Measurements from ENCODE around the gene EEF1AKMT1.
"Not testable (repeated sequence)": the region's sequence is repeated elsewhere in the genome, so short reads cannot be mapped to it uniquely, and the experiment has no call there.

Gene EEF1AKMT1

DNA sequence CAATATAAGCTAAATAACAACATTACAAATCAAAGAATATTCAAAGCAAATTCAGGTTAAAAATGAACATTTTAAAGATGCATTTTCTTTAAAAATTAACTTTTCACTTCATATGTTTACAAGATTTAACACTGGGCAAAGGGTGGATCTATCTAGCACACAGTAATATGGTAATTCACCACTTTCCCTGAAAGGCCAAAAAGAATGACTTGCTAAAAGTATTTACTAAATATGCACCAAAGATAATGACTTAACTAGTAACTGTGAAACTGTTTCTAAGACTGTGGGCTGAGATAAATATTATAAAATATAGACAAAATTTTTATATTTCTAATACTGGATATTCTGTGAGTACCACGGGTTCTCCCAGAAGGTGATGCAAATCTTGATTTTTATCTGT lies 4.5 kb upstream of the EEF1AKMT1 start:
- DNase-seq (ENCODE audit: low read depth in 3 of 3, low spot score in 1 of 3), result no peak

- DNase-seq (ENCODE audit: low read depth in 3 of 3, low spot score in 1 of 3), result no peak
Observed at GRCh38 chr13:20776751-20777150, 3.0 kb upstream of the EEF1AKMT1 start.

DNA sequence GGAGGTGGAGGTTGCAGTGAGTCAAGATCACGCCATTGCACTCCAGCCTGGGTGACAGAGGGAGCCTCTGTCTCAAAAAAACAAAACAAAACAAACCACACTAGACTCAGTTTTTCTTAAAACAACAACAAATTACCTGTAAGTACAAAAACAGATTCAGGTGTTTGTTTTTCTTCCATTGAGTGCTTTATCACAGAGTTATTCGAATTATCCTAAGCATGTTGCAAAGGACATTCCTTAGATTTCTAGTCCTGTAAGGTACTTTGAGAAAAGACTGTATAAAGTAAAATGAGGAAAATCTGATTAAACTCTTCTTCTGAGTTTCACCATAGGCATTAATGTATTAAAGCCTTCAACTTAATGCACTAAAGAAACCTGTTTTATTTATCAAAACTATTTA lies 2.2 kb upstream of the EEF1AKMT1 start:
- no peak for DNase-seq (ENCODE audit: low read depth in 3 of 3, low spot score in 1 of 3)

DNA sequence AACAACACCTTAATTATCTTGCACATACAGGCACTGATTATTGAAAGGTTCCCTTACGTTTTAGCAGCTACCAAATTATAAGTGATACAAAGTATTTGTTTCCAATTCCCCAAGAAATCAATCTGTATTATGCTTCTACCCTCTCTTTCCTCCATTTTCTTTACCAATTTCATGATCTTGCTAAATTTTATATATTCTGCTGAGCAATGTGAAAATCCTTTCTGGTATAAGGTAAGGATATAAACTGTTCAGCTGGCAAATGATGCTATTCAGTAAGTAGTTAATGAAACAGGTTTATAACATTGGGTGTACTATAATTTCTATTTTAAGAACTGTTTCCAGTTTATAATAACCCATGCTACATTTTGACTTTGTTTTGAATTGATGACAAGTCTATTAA lies 985 bp upstream of the EEF1AKMT1 start:
- no peak for DNase-seq (ENCODE audit: low read depth in 3 of 3, low spot score in 1 of 3)

GRCh38 chr13:20772401-20773131 lies 1.2 kb downstream of the EEF1AKMT1 start:
- no peak for DNase-seq (ENCODE audit: low read depth in 3 of 3, low spot score in 1 of 3)

GRCh38 chr13:20769834-20770233 lies 3.9 kb downstream of the EEF1AKMT1 start:
- DNase-seq (ENCODE audit: low read depth in 3 of 3, low spot score in 1 of 3), result no peak

DNA sequence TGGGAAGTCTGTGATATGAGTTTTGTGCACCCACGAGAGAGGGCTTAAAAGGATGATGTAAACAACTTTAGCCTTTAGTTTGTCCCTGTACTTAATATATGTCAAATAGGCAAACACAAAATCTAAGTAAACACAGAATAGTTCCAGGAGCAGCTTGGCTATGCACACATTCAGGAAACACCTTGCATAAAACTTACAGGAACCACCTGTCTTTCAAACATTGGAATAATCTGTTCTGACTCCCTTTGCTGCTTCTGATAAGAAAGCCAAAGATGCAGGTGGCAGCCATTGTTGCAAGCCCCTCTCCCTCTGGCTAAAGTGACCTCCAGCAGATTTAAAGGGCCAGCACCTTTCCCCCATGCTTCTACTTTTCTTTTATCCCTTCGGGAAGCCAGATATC lies 4.7 kb downstream of the EEF1AKMT1 start:
- no peak for DNase-seq (ENCODE audit: low read depth in 3 of 3, low spot score in 1 of 3)

GRCh38 chr13:20767309-20767943 lies 6.3 kb downstream of the EEF1AKMT1 start:
- no peak for DNase-seq (ENCODE audit: low read depth in 3 of 3, low spot score in 1 of 3)

- no peak for DNase-seq (ENCODE audit: low read depth in 3 of 3, low spot score in 1 of 3)
Observed at GRCh38 chr13:20760872-20761271, 12.9 kb downstream of the EEF1AKMT1 start.

GRCh38 chr13:20754009-20754408 lies 19.8 kb downstream of the EEF1AKMT1 start:
- DNase-seq (ENCODE audit: low read depth in 3 of 3, low spot score in 1 of 3), result no peak

DNA sequence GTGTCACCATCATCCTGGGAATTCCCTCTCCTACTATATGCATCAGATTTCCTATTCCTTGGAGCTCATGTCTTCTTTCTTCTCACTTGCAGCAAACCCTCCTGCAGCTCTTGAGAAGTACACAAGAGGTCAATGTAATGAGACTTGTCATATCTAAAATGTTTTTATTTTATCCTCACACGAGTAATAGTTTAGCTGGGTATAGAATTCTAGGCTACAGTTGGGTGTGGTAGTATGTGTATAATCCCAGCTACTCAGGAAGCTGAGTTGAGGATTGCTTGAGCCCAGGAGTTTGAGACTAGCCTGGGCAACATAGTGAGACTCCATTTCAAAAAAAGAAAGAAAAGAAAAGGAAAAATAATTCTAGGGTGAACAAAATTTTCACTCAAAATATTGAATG lies 24.4 kb downstream of the EEF1AKMT1 start:
- no peak for DNase-seq (ENCODE audit: low read depth in 3 of 3, low spot score in 1 of 3)

- DNase-seq (ENCODE audit: low read depth in 3 of 3, low spot score in 1 of 3), result not testable (repeated sequence)
Observed at GRCh38 chr13:20743830-20744404, 29.8 kb downstream of the EEF1AKMT1 start.

DNA sequence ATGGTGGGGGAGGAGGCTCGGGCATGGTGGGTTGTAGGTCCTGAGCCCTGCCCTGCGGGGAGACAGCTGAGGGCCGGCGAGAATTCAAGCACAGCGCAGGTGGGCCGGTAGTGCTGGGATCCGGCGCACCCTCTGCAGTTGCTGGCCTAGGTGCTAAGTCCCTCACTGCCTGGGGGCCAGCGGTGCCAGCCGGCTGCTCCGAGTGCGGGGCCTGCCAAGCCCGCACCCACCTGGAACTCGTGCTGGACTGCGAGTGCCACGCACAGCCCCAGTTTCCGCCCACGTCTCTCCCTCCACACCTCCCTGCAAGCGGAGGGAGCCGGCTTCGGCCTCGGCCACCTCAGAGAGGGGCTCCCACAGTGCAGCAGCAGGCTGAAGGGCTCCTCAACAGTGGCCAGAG lies 33.7 kb downstream of the EEF1AKMT1 start:
- DNase-seq (ENCODE audit: low read depth in 3 of 3, low spot score in 1 of 3), result no peak

GRCh38 chr13:20738616-20739015 lies 35.1 kb downstream of the EEF1AKMT1 start:
- DNase-seq (ENCODE audit: low read depth in 3 of 3, low spot score in 1 of 3), result no peak

DNA sequence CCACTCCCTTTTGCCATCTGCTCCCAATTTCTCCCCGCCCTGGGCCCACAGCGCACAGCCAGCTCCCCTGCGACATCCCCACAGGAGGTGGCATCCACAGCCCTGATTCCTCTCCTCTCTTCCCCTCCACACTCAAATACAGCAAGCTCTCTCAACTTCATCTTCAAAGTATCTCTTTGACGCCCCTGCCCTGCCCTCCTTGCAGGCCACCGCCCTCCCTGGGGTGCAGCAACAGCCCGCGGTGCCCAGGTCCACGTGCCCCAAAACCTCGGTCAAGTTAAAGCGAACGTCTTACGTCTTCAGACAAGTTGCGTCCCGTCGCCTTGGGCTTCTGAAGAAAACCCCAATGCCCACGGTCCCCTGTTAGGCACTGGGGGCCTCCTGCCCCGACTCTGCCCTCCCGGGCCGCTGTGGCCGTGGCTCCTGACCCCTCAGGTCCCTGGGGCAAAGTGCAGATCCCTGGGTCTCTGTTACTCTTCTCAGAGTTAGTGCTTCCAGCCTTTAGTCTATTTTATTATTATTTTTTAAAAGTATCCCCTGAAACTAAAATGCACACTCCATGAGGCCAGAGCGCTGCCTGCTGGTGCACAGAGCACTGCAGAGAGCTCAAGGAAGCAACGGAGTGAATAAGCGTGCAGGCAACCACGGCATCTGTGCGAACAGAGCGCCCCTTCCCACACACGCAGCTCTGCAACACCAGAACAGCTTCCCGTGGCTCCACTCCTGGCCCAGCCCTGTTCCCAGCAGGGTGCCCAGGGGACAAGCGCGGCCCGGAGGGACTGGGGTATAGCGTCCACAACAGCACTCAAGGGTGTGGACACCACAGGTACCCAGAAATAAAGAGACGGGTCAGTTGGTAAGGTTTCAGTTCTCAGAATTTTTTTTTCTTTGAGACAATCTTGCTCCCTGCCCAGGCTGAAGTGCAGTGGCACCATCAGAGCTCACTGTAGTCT lies 43.9 kb downstream of the EEF1AKMT1 start:
- DNase-seq (ENCODE audit: low read depth in 3 of 3, low spot score in 1 of 3), result no peak

DNA sequence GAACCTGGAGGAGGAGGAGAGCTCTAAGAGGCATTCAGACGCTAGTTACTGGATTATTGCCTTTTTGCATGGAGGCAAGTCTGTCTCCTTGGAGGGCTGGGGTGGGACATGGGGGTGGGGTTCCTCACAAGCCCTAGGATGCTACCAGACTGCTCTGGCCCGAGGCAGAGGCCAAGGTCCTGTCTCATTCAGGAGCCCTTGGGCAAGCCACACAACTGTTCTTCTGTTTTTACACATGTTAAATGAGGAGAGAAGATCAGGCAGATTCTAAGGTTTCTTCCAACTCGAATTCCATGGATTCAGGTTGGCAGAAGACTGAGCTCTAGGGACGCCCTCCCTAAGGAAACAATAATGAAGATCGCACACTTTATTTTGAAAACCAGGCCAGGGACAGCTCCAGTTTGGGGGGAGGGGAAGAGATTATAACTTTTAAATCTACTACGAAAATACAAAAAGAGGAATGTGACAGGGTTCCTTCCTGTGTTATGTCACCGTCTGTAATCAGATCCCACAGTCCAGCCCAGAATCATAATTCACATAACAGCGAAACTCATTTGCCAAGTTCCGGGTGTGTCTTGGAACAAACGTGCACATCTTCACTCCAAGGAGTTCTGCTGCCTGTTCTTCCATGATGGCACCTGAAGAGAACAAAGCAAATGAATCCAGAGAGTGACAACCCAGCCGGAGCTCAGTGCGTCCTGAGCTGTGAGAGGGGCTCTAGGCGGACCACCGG lies 45.0 kb downstream of the EEF1AKMT1 start:
- DNase-seq (ENCODE audit: low read depth in 3 of 3, low spot score in 1 of 3), result no peak

GRCh38 chr13:20727856-20728255 lies 45.9 kb downstream of the EEF1AKMT1 start:
- DNase-seq (ENCODE audit: low read depth in 3 of 3, low spot score in 1 of 3), result no peak

- no peak for DNase-seq (ENCODE audit: low read depth in 3 of 3, low spot score in 1 of 3)
Observed at GRCh38 chr13:20721454-20722357, 52.1 kb downstream of the EEF1AKMT1 start.

DNA sequence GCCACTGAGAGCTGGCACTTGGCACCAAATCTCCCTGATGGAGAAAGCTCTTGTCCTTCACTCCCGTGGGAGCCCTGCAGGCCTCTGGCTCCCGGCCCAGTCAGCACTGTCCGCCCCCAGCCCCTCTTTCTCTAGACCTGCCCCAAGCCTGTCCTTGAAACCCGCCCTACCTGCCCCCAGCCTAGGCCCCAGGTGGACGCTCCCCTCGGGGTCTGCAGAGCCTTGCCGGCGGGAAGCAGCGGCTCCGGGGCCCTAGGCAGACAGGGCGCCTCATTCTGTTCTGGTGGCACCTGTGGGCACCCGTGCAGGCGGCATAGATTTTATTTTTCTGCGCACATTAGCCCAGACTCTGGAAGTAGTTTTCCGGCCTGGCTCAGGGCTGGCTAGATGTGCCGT lies 52.7 kb downstream of the EEF1AKMT1 start:
- no peak for DNase-seq (ENCODE audit: low read depth in 3 of 3, low spot score in 1 of 3)

DNA sequence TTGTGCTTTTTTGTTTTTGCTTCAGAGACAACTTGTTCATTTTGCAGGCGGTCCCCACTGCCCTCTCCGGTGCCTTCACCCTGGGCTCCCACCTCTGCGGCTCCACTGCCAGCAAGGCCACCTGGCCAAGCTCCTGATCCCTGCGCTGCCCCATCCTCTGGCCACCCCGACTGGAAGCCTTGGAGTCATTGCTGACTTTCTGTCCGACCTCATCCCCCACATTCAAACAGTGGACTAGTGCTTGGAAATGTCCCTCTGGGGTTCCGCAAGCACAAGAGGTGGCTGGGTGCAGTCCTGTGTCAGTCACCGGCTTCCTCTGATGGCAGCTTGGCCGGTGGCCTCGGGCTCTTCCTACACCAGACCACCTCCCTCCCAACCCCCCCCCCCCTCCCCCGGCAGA lies 53.3 kb downstream of the EEF1AKMT1 start:
- DNase-seq (ENCODE audit: low read depth in 3 of 3, low spot score in 1 of 3), result no peak
